ENCODE results near the gene RPA3.

- TF ChIP-seq CTCF (IDR thresholded peaks at IDR 0.05; ENCODE audit: low read depth, low read length) (no peak), POLR2A (IDR thresholded peaks at IDR 0.05; ENCODE audit: extremely low read depth, insufficient read length) (no peak), MAX (IDR thresholded peaks at IDR 0.05; ENCODE audit: low read depth, low read length) (no peak)
Measured at GRCh38 chr7:7687800-7688199, 30.6 kb downstream of the RPA3 start.
